GM19043 (cell line): Measurements from ENCODE around the gene SPOCK3.
"Not testable (repeated sequence)": the region's sequence is repeated elsewhere in the genome, so short reads cannot be mapped to it uniquely, and the experiment has no call there.

Experiments
- ATAC-seq: cut with Tn5 transposase; IDR thresholded peaks from one replicate; pipeline ENCODE4 v1.9.1; 2021; ENCODE audit warnings: low read depth; ENCODE audit not compliant: unreplicated experiment

The SPOCK3 gene

DNA sequence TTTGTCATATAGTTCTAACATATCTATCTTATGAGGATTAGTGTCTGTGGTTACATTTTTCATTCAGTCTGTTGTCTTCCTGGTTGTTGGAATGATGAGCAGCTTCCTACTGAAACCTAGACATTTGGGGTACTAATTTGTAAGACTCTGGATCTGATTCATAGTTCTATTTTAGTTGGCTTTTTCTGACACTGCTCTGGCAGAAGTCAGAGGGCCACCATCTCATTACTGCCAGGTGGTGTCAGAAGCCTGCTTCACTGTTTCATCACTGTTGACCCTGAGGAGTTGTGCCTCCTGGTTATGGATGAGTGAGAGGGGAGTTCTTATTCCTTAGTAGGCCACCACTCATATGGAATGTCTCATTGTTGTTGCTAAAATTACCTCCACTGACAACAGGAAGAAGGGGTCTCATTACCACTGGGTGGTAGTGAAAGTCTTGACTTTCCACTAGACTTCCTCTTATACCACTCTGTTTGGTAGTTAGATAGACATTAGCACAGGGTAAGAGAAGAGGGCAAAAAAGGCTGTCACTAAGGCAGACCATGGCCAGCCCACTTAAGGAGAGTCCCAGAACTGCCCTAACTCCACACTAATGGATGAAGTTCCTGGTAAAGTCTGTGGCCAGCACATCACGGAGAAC is 395.2 kb downstream of the SPOCK3 start:
- ATAC-seq = peak; percentile 42

DNA sequence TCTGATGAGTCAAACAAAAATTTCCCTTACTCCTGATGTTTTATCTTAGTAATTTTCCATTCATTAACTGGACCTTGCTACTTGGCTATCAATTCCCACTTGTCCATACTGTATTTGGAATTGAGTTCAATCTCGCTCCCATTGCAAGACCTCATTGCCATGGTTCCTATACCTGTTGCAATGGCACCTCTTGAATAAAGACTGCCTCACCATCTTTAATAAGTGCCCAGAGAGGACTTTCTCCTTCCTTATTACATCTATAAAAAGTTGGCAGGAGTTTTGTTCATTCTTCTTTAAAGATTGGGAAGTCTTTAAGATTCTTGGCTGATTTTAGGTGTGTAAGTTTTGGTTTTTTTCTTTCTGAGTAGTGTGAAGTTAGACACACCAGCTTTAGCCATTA is 397.4 kb downstream of the SPOCK3 start:
- no peak for ATAC-seq

DNA sequence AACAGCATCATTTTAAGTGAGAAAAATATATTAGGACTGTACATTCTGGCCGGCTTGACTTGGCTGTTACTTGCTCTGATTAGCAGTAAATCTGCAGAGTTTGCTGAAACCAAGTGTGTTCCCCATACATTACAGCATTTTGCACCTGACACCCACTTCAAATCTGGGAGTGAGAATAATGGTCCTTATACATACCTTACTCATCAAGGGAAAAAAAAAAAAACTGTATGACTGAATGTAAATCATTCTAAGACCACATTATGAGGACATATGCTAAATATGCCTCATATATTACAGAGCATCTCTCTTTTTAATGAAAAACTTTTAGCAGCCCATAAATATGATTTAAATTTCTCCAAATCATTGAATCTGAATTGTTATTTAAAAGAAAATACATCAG is 406.7 kb downstream of the SPOCK3 start:
- no peak for ATAC-seq

DNA sequence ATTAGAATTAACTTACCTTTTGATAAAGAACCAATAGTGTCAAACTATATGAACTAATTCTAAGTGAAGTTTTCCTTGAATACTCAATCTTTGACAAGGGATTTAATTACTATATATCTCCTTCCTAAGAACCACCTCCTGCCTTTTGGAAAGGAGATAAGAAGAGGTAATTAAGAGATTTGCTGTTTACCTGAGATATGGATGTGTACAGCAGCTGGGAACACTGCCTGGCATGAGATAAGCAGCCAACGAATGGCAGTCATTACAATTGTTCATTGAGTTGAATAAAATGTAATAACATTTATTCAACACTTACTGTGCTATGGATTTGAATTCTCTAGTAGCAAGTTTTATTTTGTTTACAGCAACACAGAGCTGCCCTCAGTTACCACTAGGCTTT is 407.1 kb downstream of the SPOCK3 start:
- ATAC-seq = no peak

DNA sequence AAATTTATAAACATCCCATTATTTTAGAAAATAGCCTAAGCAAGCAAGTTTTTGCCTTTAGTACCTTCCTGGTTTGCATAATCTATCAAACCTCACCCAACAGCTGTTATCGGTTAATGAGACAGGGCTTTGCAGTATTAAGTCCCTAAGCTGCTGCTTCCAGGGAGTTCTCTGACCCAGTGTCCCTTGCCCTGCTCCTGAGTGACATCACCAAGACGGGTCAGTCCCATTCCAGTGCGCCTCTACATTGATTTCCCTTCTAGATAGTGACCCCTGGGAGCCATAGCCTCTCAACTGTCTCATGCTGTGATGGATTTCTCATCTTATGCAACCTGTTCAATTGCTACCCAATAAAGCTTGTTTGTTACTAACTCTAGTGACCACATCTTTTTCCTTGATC is 410.4 kb downstream of the SPOCK3 start:
- ATAC-seq = no peak

DNA sequence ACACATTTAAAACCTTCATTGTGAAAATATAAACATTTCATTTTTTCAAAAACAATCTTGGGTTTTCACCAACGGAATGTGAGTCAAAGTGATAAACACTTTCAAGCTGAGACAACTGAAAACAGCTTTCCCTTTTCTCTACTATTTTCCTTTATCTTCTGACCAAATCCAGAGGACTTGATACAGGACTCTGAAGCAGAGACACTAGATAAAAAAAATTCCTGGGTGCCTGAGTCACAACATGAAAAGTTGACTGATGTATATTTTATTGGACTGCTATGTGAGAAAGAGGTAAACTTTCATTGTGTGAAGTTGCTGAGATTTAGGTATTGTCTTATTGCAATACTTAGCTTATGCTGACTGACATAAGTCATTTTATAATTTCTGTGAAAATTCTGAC is 411.2 kb downstream of the SPOCK3 start:
- no peak for ATAC-seq

DNA sequence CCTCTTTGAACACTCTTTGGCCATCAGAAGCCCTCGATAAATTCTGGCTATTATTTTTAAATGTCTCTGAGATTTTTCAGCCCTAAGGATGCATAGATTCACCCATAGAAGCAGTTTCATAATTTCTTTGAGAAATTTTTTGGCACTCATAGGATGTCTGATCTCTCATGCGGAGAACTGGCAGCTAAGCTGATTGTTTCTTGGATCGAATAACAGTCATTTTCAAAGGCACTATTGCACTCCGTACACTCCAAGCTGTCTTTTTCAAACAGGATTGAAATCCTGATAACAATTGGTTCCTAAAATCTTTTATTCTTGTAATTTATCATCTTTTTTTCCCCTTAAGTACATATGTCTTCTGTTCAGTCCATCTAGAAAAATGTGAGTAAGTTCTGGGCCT is 411.9 kb downstream of the SPOCK3 start:
- no peak for ATAC-seq

DNA sequence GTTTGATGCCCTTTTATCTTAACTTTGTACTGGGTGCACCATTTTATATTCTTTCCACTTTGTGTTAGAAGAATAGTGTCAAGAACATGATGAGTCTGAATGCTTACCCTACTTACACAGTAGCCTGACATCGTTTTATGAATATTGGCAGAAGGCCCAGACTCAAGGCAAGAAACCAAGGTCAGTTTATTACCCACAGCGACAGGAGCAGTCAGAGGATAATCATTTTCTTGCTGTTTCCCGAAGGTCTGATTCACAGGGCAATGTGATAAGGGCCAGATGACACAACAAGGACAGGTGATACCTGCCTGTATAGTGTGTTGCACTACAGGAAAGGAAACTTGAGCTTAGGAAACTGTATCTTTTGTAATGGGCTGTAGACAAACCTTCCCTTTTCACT is 417.4 kb downstream of the SPOCK3 start:
- ATAC-seq = no peak

DNA sequence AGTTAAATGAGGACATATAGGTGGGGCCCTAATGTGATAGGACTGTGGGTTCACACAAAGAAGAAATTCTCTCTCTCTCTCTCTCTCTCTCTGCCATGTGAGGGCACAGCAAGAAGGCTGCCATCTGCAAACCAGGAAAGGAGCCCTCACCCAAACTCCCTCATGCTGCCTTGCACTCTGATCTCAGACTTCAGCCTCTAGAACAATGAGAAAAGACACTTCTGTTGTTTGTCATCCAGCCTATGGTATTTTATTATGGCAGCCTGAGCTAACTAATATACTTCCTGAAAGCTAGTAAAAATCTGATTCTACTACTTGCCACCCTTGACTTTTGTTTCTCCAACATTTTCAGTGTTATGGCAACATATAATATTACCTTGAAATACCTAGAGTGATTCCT is 425.9 kb downstream of the SPOCK3 start:
- no peak for ATAC-seq

DNA sequence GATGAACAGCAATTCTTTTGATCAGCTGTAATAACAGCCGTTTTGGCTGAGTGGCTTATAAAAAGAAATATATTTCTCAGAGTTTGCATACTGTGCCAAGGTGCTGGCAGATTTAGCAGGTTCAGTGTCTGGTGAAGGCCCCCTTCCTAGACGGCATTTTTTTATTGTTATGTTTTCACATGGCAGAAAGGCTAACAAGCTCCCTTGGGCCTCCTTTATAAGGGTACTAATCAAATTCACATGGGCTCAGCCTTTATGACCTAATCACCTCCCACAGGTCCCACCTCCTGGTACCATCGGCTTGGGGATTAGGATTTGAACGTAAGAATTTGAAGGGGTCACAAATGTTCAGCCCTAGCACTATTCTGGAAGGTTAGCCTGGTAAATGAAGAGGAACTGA is 431.9 kb downstream of the SPOCK3 start:
- ATAC-seq = no peak

DNA sequence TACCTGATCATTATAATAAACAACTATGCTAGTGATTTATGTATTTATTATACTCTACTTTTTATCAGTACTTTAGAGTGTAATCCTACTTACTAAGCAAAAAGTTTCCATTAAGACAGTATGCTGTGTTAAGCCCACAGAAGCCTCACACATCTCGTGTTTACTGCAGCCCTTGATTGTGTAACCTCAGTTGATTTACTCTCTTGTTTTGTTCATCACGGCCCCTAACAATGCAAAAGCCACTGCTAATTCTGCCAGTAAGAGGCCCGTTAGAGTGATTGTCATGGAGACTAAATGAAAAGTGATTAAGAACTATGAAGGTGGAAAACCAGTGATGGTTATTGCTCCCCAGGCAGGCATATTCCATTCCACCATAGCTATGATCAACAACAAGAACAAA is 436.2 kb downstream of the SPOCK3 start:
- ATAC-seq = no peak

DNA sequence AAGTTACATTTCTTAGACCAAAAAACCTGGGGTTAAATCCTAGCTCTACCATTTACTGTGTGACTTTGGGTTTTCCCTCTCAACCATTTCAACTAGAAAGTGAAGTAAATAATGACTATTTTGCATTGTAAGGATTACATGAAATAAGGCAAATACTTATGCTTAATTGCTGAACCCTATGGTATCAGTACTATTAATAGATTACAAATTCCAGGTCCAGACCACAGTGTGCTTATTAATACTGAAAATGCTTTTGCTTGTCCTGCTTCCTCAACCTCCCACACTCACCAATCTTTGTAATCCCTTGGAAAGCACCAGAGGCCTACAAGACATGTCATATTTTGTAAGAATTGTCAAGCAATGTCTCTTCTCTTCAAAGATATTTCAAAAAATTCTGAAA is 456.5 kb downstream of the SPOCK3 start:
- no peak for ATAC-seq

DNA sequence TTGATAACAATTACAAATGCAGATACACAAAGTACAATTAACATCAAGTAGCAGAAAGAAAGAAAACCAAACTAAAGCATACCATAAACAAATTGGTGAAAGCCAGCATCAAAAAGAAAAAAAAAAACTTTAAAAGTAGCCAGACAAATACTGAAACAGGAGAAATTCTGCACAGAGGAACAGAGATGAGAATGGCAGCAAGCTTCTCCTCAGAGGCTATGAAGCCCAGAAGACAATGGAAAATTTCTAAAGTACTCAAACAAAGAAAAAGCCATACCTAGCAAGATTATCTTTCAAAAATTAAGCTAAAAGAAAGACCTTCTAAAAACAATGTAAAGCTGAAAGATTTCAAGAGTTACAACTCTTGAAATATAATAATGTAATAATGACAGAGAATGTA is 471.3 kb downstream of the SPOCK3 start:
- no peak for ATAC-seq

DNA sequence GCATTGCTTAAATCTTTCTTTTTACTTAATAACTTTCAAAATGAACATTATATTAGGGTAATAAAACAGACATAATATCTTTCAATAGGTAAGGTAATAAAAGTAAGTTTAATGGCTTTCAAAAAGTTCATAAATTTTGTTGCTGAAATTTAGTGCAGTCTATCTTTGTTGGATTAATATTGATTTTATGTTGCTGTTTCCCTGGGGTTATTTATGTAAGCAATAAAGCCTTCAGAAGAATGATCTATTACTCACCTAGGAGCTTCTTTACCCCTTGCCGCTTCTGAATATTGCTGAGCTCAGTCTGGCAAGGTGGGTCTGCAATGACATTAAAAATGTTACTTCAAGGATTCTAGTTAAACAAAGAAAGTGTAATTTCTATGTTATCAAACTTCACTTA is 492.6 kb downstream of the SPOCK3 start:
- no peak for ATAC-seq

DNA sequence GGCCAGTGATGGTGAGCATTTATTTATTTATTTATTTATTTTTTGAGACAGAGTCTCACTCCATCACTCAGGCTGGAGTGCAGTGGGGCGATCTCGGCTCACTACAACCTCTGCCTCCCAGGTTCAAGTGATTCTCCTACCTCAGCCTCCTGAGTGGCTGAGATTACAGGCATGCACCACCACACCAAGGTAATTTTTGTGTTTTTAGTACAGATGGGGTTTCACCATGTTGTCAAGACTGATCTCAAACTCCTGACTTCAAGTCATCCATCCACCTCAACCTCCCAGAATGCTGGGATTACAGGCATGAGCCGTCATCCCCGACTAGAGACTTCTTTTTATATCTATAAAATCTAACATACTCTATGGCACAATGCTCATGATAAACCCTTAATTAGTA is 495.1 kb downstream of the SPOCK3 start:
- not testable (repeated sequence) for ATAC-seq

DNA sequence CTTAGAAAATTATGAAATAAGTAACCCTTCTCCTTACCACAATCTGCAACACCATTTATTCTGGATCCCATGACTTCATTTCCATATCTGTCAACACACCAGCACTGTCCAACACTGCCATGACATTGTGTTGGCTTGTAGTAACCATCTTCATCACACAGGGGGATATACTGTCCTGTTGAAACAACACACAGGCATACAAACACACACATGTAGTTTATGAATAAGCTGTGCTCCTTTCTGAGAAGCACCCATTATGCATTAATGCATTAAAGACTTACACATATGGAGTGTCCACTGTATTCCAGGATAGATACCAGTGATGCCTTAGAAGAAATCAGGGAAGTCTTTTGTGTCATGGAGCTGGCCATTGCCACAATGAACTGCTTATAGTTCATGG is 496.9 kb downstream of the SPOCK3 start:
- no peak for ATAC-seq

DNA sequence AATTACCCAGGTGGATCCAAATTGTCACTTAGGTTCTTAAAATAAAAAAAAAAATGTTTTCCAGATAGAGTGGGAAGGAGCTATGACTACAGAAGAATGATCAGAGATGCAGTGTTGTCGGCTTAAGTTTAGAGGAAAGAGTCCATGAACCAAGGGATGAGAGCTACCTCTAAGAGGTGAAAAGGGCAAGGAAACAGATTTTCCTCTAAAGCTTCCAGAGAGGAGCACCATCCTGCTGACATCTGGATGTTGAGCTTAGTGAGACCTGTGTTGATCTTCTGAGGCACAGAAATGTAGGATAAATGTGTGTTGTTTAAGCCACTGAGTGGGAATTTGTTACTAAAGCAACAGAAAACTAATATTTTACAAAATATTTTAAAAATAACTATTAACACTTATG is 498.7 kb downstream of the SPOCK3 start:
- no peak for ATAC-seq

DNA sequence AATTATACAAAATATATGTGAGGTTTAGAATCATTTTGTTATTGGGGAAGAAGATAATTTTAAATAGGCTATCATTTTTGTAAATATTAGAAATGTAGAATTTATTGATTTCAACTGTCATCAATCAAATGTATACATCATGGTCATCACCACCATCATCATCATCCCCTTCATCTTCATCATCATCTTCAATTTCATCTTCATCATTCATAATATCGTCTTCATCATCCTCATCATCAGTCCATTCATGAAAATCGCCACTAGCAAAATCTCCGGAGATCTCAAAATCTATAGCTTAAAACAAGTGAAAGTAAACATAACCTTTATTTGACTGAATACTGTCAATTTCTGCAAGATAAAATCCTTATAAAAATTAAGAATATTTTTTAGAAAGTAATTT is 499.5 kb downstream of the SPOCK3 start:
- no peak for ATAC-seq

DNA sequence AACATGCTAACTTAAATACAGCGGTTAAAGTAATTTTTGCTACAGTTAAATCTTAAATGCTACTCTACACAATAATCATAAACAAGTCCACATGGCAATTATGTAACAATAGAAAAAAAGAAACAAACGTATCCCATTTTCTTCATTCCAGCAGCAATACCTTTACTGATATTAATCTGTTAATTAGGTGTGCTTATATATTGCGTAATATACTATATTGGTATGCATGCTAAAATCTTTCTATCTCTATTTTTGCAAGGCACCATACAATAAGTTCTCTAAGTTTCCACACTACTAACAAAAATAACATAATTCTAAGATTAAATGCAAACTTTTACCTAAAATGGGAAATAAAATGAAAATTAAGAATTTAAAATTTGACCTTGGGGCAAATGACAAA is 500.6 kb downstream of the SPOCK3 start:
- ATAC-seq = no peak

DNA sequence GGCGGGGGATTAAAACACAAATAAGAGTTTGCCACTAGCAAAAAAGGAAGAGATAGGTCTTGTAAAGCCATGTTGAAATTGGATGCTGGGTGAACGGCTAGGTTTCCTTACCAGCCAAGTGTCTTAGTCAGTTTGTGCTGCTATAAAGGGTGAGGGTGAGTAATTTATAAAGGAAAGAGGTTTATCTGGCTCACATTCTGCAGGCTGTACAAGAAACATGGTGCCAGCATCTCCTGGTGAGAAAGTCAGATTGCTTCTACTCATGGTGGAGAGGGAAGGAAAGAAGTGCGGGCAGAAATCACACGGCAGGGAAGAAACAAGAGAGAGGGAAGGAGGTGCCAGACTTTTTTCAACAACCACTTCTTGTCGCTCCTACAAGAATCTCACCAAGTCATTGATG is 507.5 kb downstream of the SPOCK3 start:
- no peak for ATAC-seq

DNA sequence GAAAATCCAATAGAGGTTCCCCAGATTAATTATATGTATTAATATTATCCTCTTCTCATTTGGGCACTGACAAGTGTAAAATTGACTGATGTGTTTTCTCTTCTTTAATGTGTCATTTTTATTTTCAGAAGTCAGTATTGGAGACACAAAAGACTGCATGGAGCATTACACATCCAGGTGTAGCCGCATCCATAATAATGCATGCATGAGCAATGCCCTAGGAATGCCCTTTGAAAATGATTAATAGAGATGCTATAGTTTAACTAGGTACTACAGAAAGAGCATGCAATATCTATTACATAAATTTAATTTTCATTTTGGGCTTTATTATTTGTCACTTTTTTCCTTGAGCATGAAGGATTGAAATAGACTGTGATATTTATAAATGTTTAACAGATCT is 509.9 kb downstream of the SPOCK3 start:
- no peak for ATAC-seq

DNA sequence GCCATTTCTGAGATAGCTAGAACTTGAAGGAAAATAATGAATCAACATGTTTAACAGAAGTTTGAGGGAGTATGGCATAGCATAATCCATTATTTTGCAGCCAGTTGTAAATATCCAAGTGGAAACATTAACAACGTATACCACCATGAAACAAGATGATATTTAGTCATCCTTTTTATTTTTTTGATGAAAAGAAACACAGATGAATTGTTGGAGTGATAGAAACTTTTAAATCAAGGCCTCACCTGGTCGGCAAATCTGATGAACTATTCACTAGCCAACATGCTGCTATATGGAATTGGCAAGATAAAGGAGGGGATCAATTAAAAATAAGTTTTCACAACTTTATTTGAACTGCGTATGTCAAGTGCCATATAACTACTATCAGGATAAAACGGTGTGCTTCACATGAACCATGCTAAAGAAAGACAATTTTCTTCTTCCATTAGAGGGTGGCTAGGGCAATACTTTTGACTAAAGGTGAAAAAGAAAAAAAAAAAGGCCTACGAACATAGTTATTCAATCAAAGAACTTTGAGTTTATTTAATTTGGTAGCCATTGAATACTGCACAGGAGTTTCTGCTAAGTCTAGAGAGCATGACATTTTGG is 510.7 kb downstream of the SPOCK3 start:
- ATAC-seq = no peak
